IMR-90 (cell line): ENCODE results near the gene PEX14. TPM values are rescaled to one million over a fixed set of nuclear protein-coding genes. Genes with fewer than 3 reads are reported as not detected.

ENCODE experiments used
- ATAC-seq: fragments of 200-7000 bp; cut with Tn5 transposase; 2 replicates; pipeline ENCODE4 v1.9.1; 2020; ENCODE audit warnings: low read depth, mild to moderate bottlenecking, moderate library complexity
- BruUV-seq: library from RNA; stranded (reverse); fragments of 400-500 nt; replicated peaks from 2 replicates; lab custom pipeline; 2021; lab: Mats Ljungman, UMichigan
- CTCF ChIA-PET: fragments of 300-600 bp; formaldehyde crosslinking; extraction: SDS; loops from one replicate; lab custom pipeline; 2021; ENCODE audit warnings: antibody characterized with exemption; lab: Yijun Ruan, JAX
- POLR2A ChIA-PET: fragments of 300-600 bp; sonication (Branson Sonifier 250); formaldehyde crosslinking; loops from one replicate; lab custom pipeline; 2022; ENCODE audit warnings: antibody characterized with exemption; ENCODE audit not compliant: unreplicated experiment; lab: Charles Lee
- DNase-seq: peaks from one replicate; pipeline ENCODE4 v3.0.0; 2013
- H2AFZ ChIP-seq: replicated peaks from 2 replicates; pipeline ENCODE3; 2013; ENCODE audit warnings: low read length, mild to moderate bottlenecking; ENCODE audit not compliant: poor library complexity
- H2AK5ac ChIP-seq: 2 replicates; pipeline ENCODE4 v1.6.1; 2013; ENCODE audit warnings: low read depth, low read length, inconsistent platforms
- H2AK9ac ChIP-seq: replicated peaks from 2 replicates; pipeline ENCODE3; 2013; ENCODE audit warnings: mild to moderate bottlenecking, low read depth, low read length, moderate library complexity; ENCODE audit not compliant: poor library complexity
- H2BK120ac ChIP-seq: 2 replicates; pipeline ENCODE4 v1.6.1; 2013; ENCODE audit warnings: low read depth, low read length, inconsistent platforms
- H2BK15ac ChIP-seq: 3 replicates; pipeline ENCODE4 v1.6.1; 2013; ENCODE audit warnings: low read depth, low read length, inconsistent platforms
- H2BK20ac ChIP-seq: 2 replicates; pipeline ENCODE4 v1.6.1; 2013; ENCODE audit warnings: low read depth, mild to moderate bottlenecking, inconsistent platforms, low read length, moderate library complexity
- H2BK5ac ChIP-seq: 2 replicates; pipeline ENCODE4 v1.6.1; 2013; ENCODE audit warnings: mild to moderate bottlenecking, low read depth, low read length, inconsistent platforms; ENCODE audit not compliant: poor library complexity, severe bottlenecking
- H3K14ac ChIP-seq: replicated peaks from 2 replicates; pipeline ENCODE4 v1.6.1; 2013; ENCODE audit warnings: low read depth, low read length, inconsistent platforms
- H3K18ac ChIP-seq: 2 replicates; pipeline ENCODE4 v1.6.1; 2013; ENCODE audit warnings: low read depth, low read length, control low read depth
- H3K23ac ChIP-seq: 2 replicates; pipeline ENCODE4 v1.6.1; 2013; ENCODE audit warnings: low read depth, low read length, inconsistent platforms
- H3K27ac ChIP-seq: 2 replicates; pipeline ENCODE4 v1.5.1; 2013; ENCODE audit warnings: mild to moderate bottlenecking, control low read depth, low read length; ENCODE audit not compliant: insufficient read depth
- H3K27me3 ChIP-seq: 2 replicates; pipeline ENCODE4 v1.6.1; 2013; ENCODE audit warnings: low read length; ENCODE audit not compliant: control insufficient read depth, insufficient read depth
- H3K36me3 ChIP-seq: 2 replicates; pipeline ENCODE4 v1.6.1; 2013; ENCODE audit warnings: low read length, mixed read lengths; ENCODE audit not compliant: control insufficient read depth, insufficient read depth
- H3K4ac ChIP-seq: 2 replicates; pipeline ENCODE4 v1.6.1; 2013; ENCODE audit warnings: low read depth, low read length, inconsistent platforms
- H3K4me1 ChIP-seq: 2 replicates; pipeline ENCODE4 v1.6.1; 2013; ENCODE audit warnings: low read length, mixed read lengths; ENCODE audit not compliant: control insufficient read depth, insufficient read depth
- H3K4me2 ChIP-seq: 2 replicates; pipeline ENCODE4 v1.6.1; 2013; ENCODE audit warnings: low read depth, mild to moderate bottlenecking, control low read depth, low read length, moderate library complexity
- H3K4me3 ChIP-seq: 2 replicates; pipeline ENCODE4 v1.5.1; 2013; ENCODE audit warnings: low read depth, mild to moderate bottlenecking, control low read depth, low read length, moderate library complexity; ENCODE audit not compliant: insufficient read depth
- H3K56ac ChIP-seq: 2 replicates; pipeline ENCODE4 v1.6.1; 2013; ENCODE audit warnings: low read length, inconsistent platforms; ENCODE audit not compliant: insufficient read depth; ENCODE audit errors: extremely low read depth
- H3K79me1 ChIP-seq, 2 experiments: 2 replicates each; pipeline ENCODE4 v1.6.1; 2013; ENCODE audit warnings: low read length in 2 of 2, inconsistent platforms in 1 of 2, low read depth in 1 of 2
- H3K9ac ChIP-seq: 2 replicates; pipeline ENCODE4 v1.6.1; 2013; ENCODE audit warnings: low read depth, low read length, control low read depth
- H3K9me1 ChIP-seq: 2 replicates; pipeline ENCODE4 v1.6.1; 2013; ENCODE audit warnings: low read length, inconsistent platforms; ENCODE audit not compliant: insufficient read depth
- H3K9me3 ChIP-seq: 2 replicates; pipeline ENCODE4 v1.6.1; 2013; ENCODE audit warnings: low read length; ENCODE audit not compliant: control insufficient read depth, insufficient read depth
- H4K20me1 ChIP-seq: 2 replicates; pipeline ENCODE4 v1.6.1; 2013; ENCODE audit warnings: low read length, inconsistent platforms; ENCODE audit not compliant: insufficient read depth
- H4K5ac ChIP-seq: 2 replicates; pipeline ENCODE4 v1.6.1; 2013; ENCODE audit warnings: mild to moderate bottlenecking, low read depth, low read length, control low read depth
- H4K8ac ChIP-seq, 2 experiments: 2 replicates each; pipeline ENCODE4 v1.6.1; 2013; ENCODE audit warnings: low read depth in 2 of 2, low read length in 2 of 2, control low read depth in 1 of 2, inconsistent platforms in 1 of 2
- H4K91ac ChIP-seq: 2 replicates; pipeline ENCODE4 v1.6.1; 2013; ENCODE audit warnings: low read depth, low read length, inconsistent platforms; ENCODE audit not compliant: insufficient read depth
- CEBPB ChIP-seq: IDR thresholded peaks from 2 replicates; pipeline ENCODE4 v1.6.1; 2012; ENCODE audit warnings: low read depth, low read length, improper control_type of control experiment
- FOS ChIP-seq: fragments of 150-350 bp; IDR thresholded peaks from 2 replicates; pipeline ENCODE4 v1.6.1; 2016; ENCODE audit warnings: low read depth, low read length
- MAZ ChIP-seq: IDR thresholded peaks from 2 replicates; pipeline ENCODE4 v1.6.1; 2012; ENCODE audit warnings: low read depth, mild to moderate bottlenecking, low read length, improper control_type of control experiment, moderate library complexity, borderline replicate concordance
- NFE2L2 ChIP-seq: fragments of 150-350 bp; IDR thresholded peaks from 2 replicates; pipeline ENCODE4 v1.6.1; 2016; ENCODE audit warnings: low read depth, mild to moderate bottlenecking, low read length
- POLR2A ChIP-seq: IDR thresholded peaks from 2 replicates; pipeline ENCODE4 v1.6.1; 2012; ENCODE audit warnings: mild to moderate bottlenecking, low read depth, low read length
- RAD21 ChIP-seq: IDR thresholded peaks from 2 replicates; pipeline ENCODE4 v1.6.1; 2012; ENCODE audit warnings: low read length, improper control_type of control experiment
- RCOR1 ChIP-seq: IDR thresholded peaks from 2 replicates; pipeline ENCODE4 v1.6.1; 2012; ENCODE audit warnings: mild to moderate bottlenecking, low read length, improper control_type of control experiment; ENCODE audit not compliant: insufficient replicate concordance
- RFX5 ChIP-seq: IDR thresholded peaks from 2 replicates; pipeline ENCODE4 v1.8.0; 2012; ENCODE audit warnings: low read depth, mild to moderate bottlenecking, low read length, moderate library complexity
- SMC3 ChIP-seq: fragments of 150-350 bp; IDR thresholded peaks from 2 replicates; pipeline ENCODE4 v1.6.1; 2016; ENCODE audit warnings: low read depth, mild to moderate bottlenecking, antibody characterized with exemption, low read length, moderate library complexity
- WGBS, 2 experiments: methylation state at CpG; one replicate each; pipeline versions ENCODE4 v1.1.5 to v1.1.7; 2013; ENCODE audit warnings: missing lambda C conversion rate in 2 of 2; ENCODE audit not compliant: insufficient read length in 1 of 2; ENCODE audit errors: extremely low coverage in 2 of 2; 5-methylcytosine and 5-hydroxymethylcytosine counted together
- dilution Hi-C: fragments of 300-500 bp; cut with HindIII; formaldehyde crosslinking; loops from one replicate; pipeline ENCODE4 v1.14.3; 2018; ENCODE audit warnings: low sequenced_read_pairs; ENCODE audit not compliant: unreplicated experiment
- in situ Hi-C: fragments of 300-500 bp; cut with MboI; formaldehyde crosslinking; loops from 3 replicates; pipeline ENCODE4 v1.14.3; 2019; ENCODE audit warnings: low sequenced_read_pairs, inconsistent platforms, mixed read lengths
- intact Hi-C: fragments of 100-400 bp; cut with micrococcal nuclease; formaldehyde crosslinking; loops from 2 replicates; pipeline ENCODE4 v1.10.0; 2022
- polyA plus RNA-seq, 3 experiments: library from polyadenylated mRNA; depleted of rRNA; stranded (reverse); fragments of >200 nt; gene quantifications; 2 replicates each; pipeline ENCODE4 v1.2.3, GENCODE V29; 2012; ENCODE audit warnings: low replicate concordance in 1 of 3
- total RNA-seq: library from RNA; depleted of rRNA; stranded (reverse); fragments of >200 nt; gene quantifications from 2 replicates; pipeline ENCODE4 v1.2.3, GENCODE V29; 2012
- TF ChIP-seq, protein P1 (sequence below): fragments of 150-350 bp; IDR thresholded peaks from 2 replicates; pipeline ENCODE4 v1.6.1; 2016; ENCODE audit warnings: low read depth, mild to moderate bottlenecking, low read length, moderate library complexity, borderline replicate concordance
- TF ChIP-seq, protein P2 (sequence below): conservative IDR thresholded peaks from 2 replicates; pipeline ENCODE4 v1.5.1; 2012; ENCODE audit warnings: mild to moderate bottlenecking, low read depth, low read length, improper control_type of control experiment

The PEX14 gene
- total and polyA plus RNA-seq, 2 of the 4 experiments (the other 2 are of a cell fraction) = 9.5 to 22.5 TPM

DNA sequence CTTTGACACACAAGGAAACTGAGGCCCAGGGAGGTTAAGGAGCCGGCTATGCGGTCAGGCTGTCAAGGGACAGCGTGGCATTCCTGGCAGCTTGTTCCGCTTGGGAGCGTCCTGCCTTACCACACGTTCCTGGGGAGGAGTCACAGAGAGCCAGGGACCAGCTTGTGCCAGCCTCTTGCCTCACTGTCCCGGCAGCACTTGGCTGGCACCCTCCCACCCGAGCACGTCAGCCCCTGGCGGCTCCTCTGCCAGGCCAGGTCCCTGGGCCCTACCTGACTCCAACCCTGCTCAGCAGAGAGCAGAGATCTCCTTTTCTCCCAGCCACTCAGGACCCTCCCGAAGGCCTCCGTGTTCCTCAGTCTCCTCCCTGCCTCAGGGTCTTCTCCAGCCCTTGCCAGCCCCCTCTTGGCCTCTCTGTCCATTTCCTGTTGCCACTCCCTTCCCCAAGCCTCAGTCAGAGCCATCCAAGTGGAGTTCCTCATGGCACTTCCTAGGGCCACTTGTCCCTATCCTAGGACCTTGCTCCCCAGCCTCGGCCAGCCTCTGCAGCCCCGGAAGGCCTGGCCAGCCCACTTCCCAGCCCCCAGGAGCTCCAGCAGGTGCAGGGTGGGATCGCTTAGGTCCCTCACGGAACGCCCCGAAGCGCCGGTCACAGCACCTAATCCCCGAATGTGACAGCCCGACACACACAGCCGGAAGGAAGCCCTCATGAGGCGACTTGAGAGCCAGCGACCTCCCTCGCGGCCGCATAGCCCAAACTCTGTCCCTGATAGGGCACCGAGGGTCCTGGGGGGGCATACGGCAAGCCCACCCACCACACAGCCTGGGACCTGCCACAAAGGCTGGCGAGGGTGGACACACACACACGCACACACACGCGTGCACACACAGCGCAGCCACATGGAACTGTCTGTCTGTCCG lies 191.4 kb downstream of the PEX14 start:
- Histone ChIP-seq H2BK5ac (no peak overlapping the region), H3K4me1 (peaks cover 1% of the 10 kb centered on the region; the same call in 1 of the 2 replicates), H3K4me3 (no peak overlapping the region), H3K14ac (no peak overlapping the region), H3K36me3 (no peaks in the 10 kb centered on the region), H4K91ac (no peak overlapping the region), H4K20me1 (no peaks in the 10 kb centered on the region), H3K27ac (no peak overlapping the region), H2AFZ (no peak overlapping the region), H3K79me1 (no peaks in the 10 kb centered on the region), H4K8ac (no peak overlapping the region), H3K23ac (no peak overlapping the region), H3K4me2 (no peak overlapping the region), H2AK5ac (no peak overlapping the region), H2AK9ac (no peak overlapping the region), H3K9me1 (no peaks in the 10 kb centered on the region), H3K9me3 (no peaks in the 10 kb centered on the region), H2BK20ac (no peak overlapping the region), H3K18ac (no peak overlapping the region), H3K56ac (no peak overlapping the region), H2BK120ac (no peak overlapping the region), H3K4ac (no peak overlapping the region), H3K9ac (no peak overlapping the region), H3K27me3 (peaks cover 9% of the 10 kb centered on the region; the same call in 1 of the 2 replicates), H2BK15ac (no peak overlapping the region), H4K5ac (no peak overlapping the region)
- no TSS peak for BruUV-seq
- TF ChIP-seq, protein P1, sequence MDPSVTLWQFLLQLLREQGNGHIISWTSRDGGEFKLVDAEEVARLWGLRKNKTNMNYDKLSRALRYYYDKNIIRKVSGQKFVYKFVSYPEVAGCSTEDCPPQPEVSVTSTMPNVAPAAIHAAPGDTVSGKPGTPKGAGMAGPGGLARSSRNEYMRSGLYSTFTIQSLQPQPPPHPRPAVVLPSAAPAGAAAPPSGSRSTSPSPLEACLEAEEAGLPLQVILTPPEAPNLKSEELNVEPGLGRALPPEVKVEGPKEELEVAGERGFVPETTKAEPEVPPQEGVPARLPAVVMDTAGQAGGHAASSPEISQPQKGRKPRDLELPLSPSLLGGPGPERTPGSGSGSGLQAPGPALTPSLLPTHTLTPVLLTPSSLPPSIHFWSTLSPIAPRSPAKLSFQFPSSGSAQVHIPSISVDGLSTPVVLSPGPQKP = no peak
- TF ChIP-seq SMC3 = no peak
- no peak for TF ChIP-seq RFX5
- TF ChIP-seq CEBPB = no peak
- TF ChIP-seq, protein P2, sequence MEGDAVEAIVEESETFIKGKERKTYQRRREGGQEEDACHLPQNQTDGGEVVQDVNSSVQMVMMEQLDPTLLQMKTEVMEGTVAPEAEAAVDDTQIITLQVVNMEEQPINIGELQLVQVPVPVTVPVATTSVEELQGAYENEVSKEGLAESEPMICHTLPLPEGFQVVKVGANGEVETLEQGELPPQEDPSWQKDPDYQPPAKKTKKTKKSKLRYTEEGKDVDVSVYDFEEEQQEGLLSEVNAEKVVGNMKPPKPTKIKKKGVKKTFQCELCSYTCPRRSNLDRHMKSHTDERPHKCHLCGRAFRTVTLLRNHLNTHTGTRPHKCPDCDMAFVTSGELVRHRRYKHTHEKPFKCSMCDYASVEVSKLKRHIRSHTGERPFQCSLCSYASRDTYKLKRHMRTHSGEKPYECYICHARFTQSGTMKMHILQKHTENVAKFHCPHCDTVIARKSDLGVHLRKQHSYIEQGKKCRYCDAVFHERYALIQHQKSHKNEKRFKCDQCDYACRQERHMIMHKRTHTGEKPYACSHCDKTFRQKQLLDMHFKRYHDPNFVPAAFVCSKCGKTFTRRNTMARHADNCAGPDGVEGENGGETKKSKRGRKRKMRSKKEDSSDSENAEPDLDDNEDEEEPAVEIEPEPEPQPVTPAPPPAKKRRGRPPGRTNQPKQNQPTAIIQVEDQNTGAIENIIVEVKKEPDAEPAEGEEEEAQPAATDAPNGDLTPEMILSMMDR = no peak
- TF ChIP-seq RAD21 = no peak
- TF ChIP-seq MAZ = no peak
- no peak for TF ChIP-seq FOS
- no peak for TF ChIP-seq RCOR1
- no peak for TF ChIP-seq POLR2A
- TF ChIP-seq NFE2L2 = no peak
- 86% methylated on average over 25 of the region's 36 CpGs; no CpG with 5 or more reads in 1 of the 2 experiments for WGBS, 2 experiments
- intact Hi-C loops (no loop called here), in situ Hi-C loops (no loop called here), dilution Hi-C loops (no loop called here)
- ATAC-seq = no peak
- no peak for DNase-seq
- ChIA-PET CTCF (no interaction called here), POLR2A (no interaction called here)
